ENCODE measurements around the gene C1QL1. TPM values are rescaled to one million over a fixed set of nuclear protein-coding genes. Genes with fewer than 3 reads are reported as not detected.

Gene C1QL1
- total and polyA plus RNA-seq, 7 experiments from 2014 or later: 0.29 TPM; not detected in 6

DNA sequence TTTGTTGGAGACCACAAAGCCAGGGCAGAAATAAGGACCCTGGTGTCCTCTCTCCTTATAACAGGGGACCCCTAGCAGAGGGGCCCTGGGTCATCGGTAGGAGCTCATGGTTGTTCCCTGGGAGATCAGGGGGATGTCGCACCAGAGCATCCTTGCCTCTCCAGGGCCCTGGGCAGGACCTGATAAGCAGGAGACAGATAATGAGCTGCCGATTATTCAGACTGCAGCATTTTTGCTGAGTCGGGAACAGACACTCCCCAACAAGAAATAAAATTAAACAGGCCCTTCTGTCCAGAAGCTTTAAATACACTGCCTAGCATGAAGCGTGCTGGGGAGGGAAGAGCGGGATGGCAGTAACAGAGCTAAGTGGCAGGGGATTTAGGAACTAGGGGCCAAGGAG, 37.4 kb downstream of the C1QL1 start:
- H3K36me3 ChIP-seq (ENCODE audit: control insufficient read depth in 2 of 3, insufficient read depth in 3 of 3, low read length in 3 of 3): no peaks in the 10 kb centered on the region
- no peak overlapping the region for H3K27ac ChIP-seq (ENCODE audit: low read depth, low read length)
- Mint-ChIP-seq H3K4me1 (peaks cover 0 to 2% (median 0%) of the 10 kb centered on the region in 7 donors), H3K27me3 (no peaks in the 10 kb centered on the region), H3K27ac (no peak overlapping the region), H3K4me3 (no peak overlapping the region), H3K36me3 (peaks cover 0 to 15% (median 0%) of the 10 kb centered on the region in 5 donors), H3K9me3 (no peaks in the 10 kb centered on the region)
- no peaks in the 10 kb centered on the region for H3K27me3 ChIP-seq (ENCODE audit: control insufficient read depth in 2 of 2, insufficient read depth in 2 of 2, low read length in 2 of 2)
- no peaks in the 10 kb centered on the region for H3K9me3 ChIP-seq (ENCODE audit: control insufficient read depth in 2 of 3, low read length in 3 of 3)
- ChIA-PET CTCF (interaction anchor here (1.6 kb wide), 1 partner anchor 10 kb away, joined by 5 read pairs; no protein-coding TSS in a partner anchor), POLR2A (no interaction called here)
- intact Hi-C loops (cut with micrococcal nuclease): no loop called here
- H3K4me3 ChIP-seq (ENCODE audit: low read length): no peak overlapping the region
- no peak for ATAC-seq
- DNase-seq: no peak
- no peaks in the 10 kb centered on the region for H3K4me1 ChIP-seq (ENCODE audit: control insufficient read depth in 2 of 2, insufficient read depth in 2 of 2, low read length in 2 of 2)

DNA sequence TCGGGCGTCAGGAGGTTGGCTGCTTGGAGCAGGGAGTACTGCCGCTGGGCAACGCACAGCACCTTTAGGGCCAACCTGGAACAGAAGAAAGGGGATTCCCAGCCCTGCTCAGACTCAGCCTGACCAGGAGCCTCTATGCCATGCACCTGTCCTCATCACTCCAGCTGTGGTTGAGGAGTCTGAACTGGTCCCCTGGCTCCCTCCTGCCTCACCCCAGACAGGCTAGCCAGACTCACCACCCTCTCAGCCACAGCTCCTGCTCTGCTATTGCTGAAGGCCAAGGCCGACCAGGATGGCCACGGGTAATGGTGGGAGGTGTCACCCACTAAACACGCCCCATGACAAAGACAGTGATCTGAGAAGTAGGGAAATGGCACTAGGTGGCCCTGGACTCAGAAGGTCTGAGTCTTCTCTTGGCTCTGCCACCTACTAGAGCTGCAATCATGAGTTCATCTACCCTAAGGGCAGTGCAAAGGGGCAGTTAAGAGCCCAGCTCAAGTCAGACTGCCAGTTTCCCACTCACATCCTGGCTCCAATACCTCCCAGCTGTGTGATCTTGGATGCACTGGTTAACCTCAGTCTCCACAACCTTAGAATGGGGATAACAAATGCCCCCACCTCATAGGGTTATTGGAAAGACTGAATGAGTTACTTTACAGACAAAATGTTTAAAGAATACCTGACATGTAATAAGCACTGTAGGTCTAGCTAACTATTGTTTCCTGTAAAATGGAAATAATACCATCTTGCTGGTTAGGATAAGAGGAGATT, 39.0 kb downstream of the C1QL1 start:
- Mint-ChIP-seq H3K27me3 (no peaks in the 10 kb centered on the region), H3K36me3 (peaks cover 0 to 14% (median 0%) of the 10 kb centered on the region in 5 donors), H3K4me1 (no peaks in the 10 kb centered on the region), H3K27ac (no peak overlapping the region), H3K9me3 (no peaks in the 10 kb centered on the region), H3K4me3 (no peak overlapping the region)
- Histone ChIP-seq H3K4me1 (ENCODE audit: control insufficient read depth in 2 of 2, insufficient read depth in 2 of 2, low read length in 2 of 2) (no peaks in the 10 kb centered on the region), H3K27ac (ENCODE audit: low read depth, low read length) (no peak overlapping the region), H3K9me3 (ENCODE audit: control insufficient read depth in 2 of 3, low read length in 3 of 3) (no peaks in the 10 kb centered on the region), H3K4me3 (ENCODE audit: low read length) (no peak overlapping the region), H3K27me3 (ENCODE audit: control insufficient read depth in 2 of 2, insufficient read depth in 2 of 2, low read length in 2 of 2) (no peaks in the 10 kb centered on the region), H3K36me3 (ENCODE audit: control insufficient read depth in 2 of 3, insufficient read depth in 3 of 3, low read length in 3 of 3) (no peaks in the 10 kb centered on the region)
- DNase-seq: no peak
- ATAC-seq: no peak
- ChIA-PET POLR2A (no interaction called here), CTCF (no interaction called here)
- intact Hi-C loops (cut with micrococcal nuclease): no loop called here

DNA sequence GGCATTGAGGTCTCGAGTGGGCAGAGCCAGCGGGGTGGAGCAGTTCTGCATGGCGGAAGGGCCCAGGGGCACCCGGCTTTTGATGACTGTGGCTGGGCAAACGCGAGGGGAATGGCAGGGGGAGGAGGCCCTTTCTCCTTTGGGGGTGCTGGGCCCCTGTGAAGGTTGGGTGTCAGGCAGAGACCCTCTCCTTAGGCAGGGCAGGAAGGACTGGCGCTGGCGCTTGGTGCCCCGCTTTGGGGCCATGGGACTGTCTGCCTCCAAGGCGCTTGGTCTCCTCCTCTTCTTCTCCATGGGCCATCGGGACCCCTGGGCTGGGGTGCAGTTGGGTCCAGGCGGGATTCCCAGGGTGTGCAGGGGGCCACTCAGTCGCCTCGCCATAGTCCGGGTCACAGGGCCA, 40.0 kb downstream of the C1QL1 start:
- intact Hi-C loops (cut with micrococcal nuclease): no loop called here
- POLR2A ChIA-PET: no interaction called here

DNA sequence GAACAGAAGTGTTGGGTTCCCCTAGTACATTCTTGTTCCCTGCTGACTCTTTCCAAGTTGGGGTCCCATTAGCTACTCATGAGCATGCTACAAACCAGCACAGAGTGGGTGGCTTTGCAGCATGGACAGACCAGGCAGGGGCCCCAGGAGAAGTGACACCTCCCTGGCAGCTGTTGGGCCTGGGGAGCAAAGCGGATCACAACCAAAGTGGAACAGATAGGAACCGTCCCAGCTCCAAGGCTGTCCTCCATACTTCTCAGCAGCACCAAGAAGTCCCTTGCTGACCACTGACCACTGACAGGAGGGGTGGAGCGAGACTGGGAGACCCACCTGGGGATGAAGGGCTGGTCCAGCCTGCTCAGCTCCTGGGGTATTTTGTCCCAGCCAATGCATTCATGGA, 40.4 kb downstream of the C1QL1 start:
- Histone ChIP-seq H3K4me3 (ENCODE audit: low read length) (no peak overlapping the region), H3K9me3 (ENCODE audit: control insufficient read depth in 2 of 3, low read length in 3 of 3) (no peaks in the 10 kb centered on the region), H3K4me1 (ENCODE audit: control insufficient read depth in 2 of 2, insufficient read depth in 2 of 2, low read length in 2 of 2) (no peaks in the 10 kb centered on the region), H3K36me3 (ENCODE audit: control insufficient read depth in 2 of 3, insufficient read depth in 3 of 3, low read length in 3 of 3) (no peaks in the 10 kb centered on the region), H3K27me3 (ENCODE audit: control insufficient read depth in 2 of 2, insufficient read depth in 2 of 2, low read length in 2 of 2) (no peaks in the 10 kb centered on the region), H3K27ac (ENCODE audit: low read depth, low read length) (no peak overlapping the region)
- H3K9me3 Mint-ChIP-seq: no peaks in the 10 kb centered on the region
- H3K4me3 Mint-ChIP-seq: no peak overlapping the region
- no peak for ATAC-seq
- intact Hi-C loops (cut with micrococcal nuclease): no loop called here
- POLR2A ChIA-PET: no interaction called here
- no peak for DNase-seq
- H3K27me3 Mint-ChIP-seq: peaks cover 0 to 2% (median 2%) of the 10 kb centered on the region in 5 donors
- peaks cover 0 to 14% (median 0%) of the 10 kb centered on the region in 5 donors for H3K36me3 Mint-ChIP-seq
- no peaks in the 10 kb centered on the region for H3K4me1 Mint-ChIP-seq
- CTCF ChIA-PET: interaction anchor here (0.7 kb wide), 1 partner anchor 601 kb away, joined by 4 read pairs; no protein-coding TSS in a partner anchor
- H3K27ac Mint-ChIP-seq: no peak overlapping the region

More for the DNA sequence above, 40.0 kb downstream of the C1QL1 start:
- no peaks in the 10 kb centered on the region for H3K4me1 ChIP-seq (ENCODE audit: control insufficient read depth in 2 of 2, insufficient read depth in 2 of 2, low read length in 2 of 2)
- H3K9me3 Mint-ChIP-seq: no peaks in the 10 kb centered on the region
- peaks cover 0 to 14% (median 0%) of the 10 kb centered on the region in 5 donors for H3K36me3 Mint-ChIP-seq
- CTCF ChIA-PET: interaction anchor here (0.7 kb wide), 1 partner anchor 602 kb away, joined by 4 read pairs; no protein-coding TSS in a partner anchor
- no peak overlapping the region for H3K4me3 ChIP-seq (ENCODE audit: low read length)
- H3K9me3 ChIP-seq (ENCODE audit: control insufficient read depth in 2 of 3, low read length in 3 of 3): no peaks in the 10 kb centered on the region
- ATAC-seq (no peak), DNase-seq (no peak)
- no peak overlapping the region for H3K27ac ChIP-seq (ENCODE audit: low read depth, low read length)
- H3K4me1 Mint-ChIP-seq: no peaks in the 10 kb centered on the region
- no peaks in the 10 kb centered on the region for H3K36me3 ChIP-seq (ENCODE audit: control insufficient read depth in 2 of 3, insufficient read depth in 3 of 3, low read length in 3 of 3)
- no peaks in the 10 kb centered on the region for H3K27me3 ChIP-seq (ENCODE audit: control insufficient read depth in 2 of 2, insufficient read depth in 2 of 2, low read length in 2 of 2)
- H3K4me3 Mint-ChIP-seq: no peak overlapping the region
- no peaks in the 10 kb centered on the region for H3K27me3 Mint-ChIP-seq
- no peak overlapping the region for H3K27ac Mint-ChIP-seq

DNA sequence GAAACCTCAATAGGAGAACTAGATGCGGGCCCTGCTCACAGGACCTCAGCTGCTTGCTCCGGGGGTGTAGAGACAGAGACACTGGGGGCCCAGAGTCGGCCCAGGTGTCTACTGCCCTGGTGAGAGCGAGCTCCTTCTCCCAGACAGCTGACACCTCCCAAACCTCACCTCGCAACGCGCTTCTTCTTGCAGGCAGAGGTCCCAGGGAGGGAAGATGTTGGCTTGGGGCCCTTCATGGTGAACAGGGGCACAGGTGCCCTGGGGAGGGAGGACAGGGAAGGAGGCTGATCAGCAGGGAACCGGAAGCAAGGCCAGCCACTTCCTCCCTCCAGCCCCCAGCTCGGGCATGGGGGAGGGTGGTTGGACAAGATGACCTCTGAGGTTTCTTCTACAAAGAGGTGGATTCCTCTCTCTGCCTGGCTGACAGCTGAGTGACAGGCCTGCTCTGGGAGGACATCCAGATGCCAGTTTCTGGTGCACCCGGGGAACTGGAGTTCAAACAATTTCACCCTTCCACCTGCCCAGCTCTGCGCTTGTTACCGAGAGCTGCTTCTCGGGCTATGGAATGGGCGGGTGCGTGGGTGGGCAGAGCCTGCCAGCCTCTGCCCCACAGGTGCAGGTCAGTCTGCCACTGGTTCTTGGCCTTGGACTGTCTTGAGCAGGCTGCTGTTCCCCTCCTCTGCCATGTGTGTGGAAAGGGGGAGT, 41.1 kb downstream of the C1QL1 start:
- H3K4me3 ChIP-seq (ENCODE audit: low read length): no peak overlapping the region
- ATAC-seq (no peak), DNase-seq (no peak)
- Mint-ChIP-seq H3K4me1 (no peaks in the 10 kb centered on the region), H3K9me3 (no peaks in the 10 kb centered on the region), H3K36me3 (peaks cover 0 to 14% (median 0%) of the 10 kb centered on the region in 5 donors), H3K27me3 (peaks cover 0 to 8% (median 6%) of the 10 kb centered on the region in 5 donors), H3K27ac (no peak overlapping the region), H3K4me3 (no peak overlapping the region)
- POLR2A ChIA-PET: no interaction called here
- no peaks in the 10 kb centered on the region for H3K9me3 ChIP-seq (ENCODE audit: control insufficient read depth in 2 of 3, low read length in 3 of 3)
- CTCF ChIA-PET: interaction anchor here (0.7 kb wide), 1 partner anchor 600 kb away, joined by 4 read pairs; no protein-coding TSS in a partner anchor
- no peaks in the 10 kb centered on the region for H3K27me3 ChIP-seq (ENCODE audit: control insufficient read depth in 2 of 2, insufficient read depth in 2 of 2, low read length in 2 of 2)
- no peaks in the 10 kb centered on the region for H3K4me1 ChIP-seq (ENCODE audit: control insufficient read depth in 2 of 2, insufficient read depth in 2 of 2, low read length in 2 of 2)
- intact Hi-C loops (cut with micrococcal nuclease): no loop called here
- H3K27ac ChIP-seq (ENCODE audit: low read depth, low read length): no peak overlapping the region
- H3K36me3 ChIP-seq (ENCODE audit: control insufficient read depth in 2 of 3, insufficient read depth in 3 of 3, low read length in 3 of 3): no peaks in the 10 kb centered on the region

DNA sequence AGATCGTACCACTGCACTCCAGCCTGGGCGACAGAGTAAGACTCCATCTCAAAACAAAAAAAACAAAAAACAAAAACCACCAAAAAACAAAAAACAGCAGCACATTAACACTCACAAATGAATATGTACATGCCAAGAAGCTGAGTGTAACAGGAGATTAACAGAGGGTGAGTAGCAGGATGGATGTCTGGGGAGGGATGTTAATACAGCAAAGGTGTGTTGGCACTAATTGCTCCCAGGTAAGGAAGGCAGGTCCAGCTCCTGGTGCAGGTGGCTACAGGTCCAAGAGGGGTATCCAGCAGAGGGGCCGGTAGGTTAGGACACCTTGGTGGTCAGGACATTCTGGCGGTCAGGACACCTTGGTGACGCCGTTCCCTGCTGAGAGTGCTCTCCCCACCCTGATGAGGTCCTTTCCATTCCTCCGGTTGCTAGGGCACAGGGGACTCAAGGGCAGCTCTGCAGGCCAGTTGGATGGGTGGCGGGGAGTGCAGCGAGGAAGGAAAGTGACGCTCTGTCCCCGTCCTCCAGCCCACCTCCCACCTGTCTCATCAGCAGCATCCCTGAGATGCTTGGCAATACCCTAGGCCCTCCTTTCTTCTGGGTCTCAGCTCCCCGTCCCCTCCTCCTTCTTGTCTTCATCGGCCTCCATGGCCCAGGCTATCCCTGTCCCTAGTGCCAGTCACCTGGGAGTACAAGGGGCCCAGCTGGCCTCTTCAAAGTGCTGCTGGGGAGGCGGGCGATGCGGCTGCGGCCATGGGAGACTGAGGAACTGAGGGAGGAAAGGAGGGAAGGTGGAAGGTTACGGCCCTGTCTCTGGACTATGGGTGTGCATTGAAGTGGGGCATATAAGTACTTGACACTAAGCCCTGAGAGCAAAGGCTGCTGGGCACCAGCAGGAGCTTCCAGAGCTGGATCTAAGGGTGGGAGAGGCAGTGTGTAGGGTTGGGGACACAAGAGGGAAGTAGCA, 42.1 kb downstream of the C1QL1 start:
- Histone ChIP-seq H3K9me3 (ENCODE audit: control insufficient read depth in 2 of 3, low read length in 3 of 3) (no peaks in the 10 kb centered on the region), H3K27me3 (ENCODE audit: control insufficient read depth in 2 of 2, insufficient read depth in 2 of 2, low read length in 2 of 2) (no peaks in the 10 kb centered on the region), H3K4me1 (ENCODE audit: control insufficient read depth in 2 of 2, insufficient read depth in 2 of 2, low read length in 2 of 2) (no peaks in the 10 kb centered on the region), H3K4me3 (ENCODE audit: low read length) (no peak overlapping the region), H3K36me3 (ENCODE audit: control insufficient read depth in 2 of 3, insufficient read depth in 3 of 3, low read length in 3 of 3) (no peaks in the 10 kb centered on the region), H3K27ac (ENCODE audit: low read depth, low read length) (no peak overlapping the region)
- POLR2A ChIA-PET: no interaction called here
- Mint-ChIP-seq H3K4me1 (no peaks in the 10 kb centered on the region), H3K27me3 (peaks cover 0 to 18% (median 10%) of the 10 kb centered on the region in 5 donors), H3K4me3 (no peak overlapping the region), H3K27ac (no peak overlapping the region), H3K36me3 (peaks cover 0 to 11% (median 0%) of the 10 kb centered on the region in 5 donors), H3K9me3 (no peaks in the 10 kb centered on the region)
- DNase-seq: no peak
- ATAC-seq: no peak
- CTCF ChIA-PET: interaction anchor here (0.5 kb wide), 1 partner anchor 52 kb away, joined by 3 read pairs; no protein-coding TSS in a partner anchor
- intact Hi-C loops (cut with micrococcal nuclease): no loop called here

All from naive thymus-derived CD4-positive, alpha-beta T cell (primary cell).